Lower leg skin (tissue), 3 donors: ENCODE data around the gene FAM13A.

ENCODE experiments used
- CTCF ChIP-seq, 3 donors: fragments of 450-650 bp; IDR thresholded peaks; one replicate each; pipeline ENCODE4 v1.5.1; 2016; ENCODE audit warnings: antibody characterized with exemption in 3 of 3, mild to moderate bottlenecking in 3 of 3, moderate library complexity in 2 of 3
- POLR2A ChIP-seq, 2 donors: fragments of 450-650 bp; IDR thresholded peaks; one replicate each; pipeline ENCODE4 v1.6.1; 2016 to 2017; ENCODE audit warnings: antibody characterized with exemption in 2 of 2, mild to moderate bottlenecking in 1 of 2, moderate library complexity in 1 of 2

GRCh38 chr4:88827442-88827841 is 229.5 kb downstream of the FAM13A start:
- TF ChIP-seq CTCF (IDR thresholded peaks at IDR 0.05) (no peak), POLR2A (IDR thresholded peaks at IDR 0.05) (no peak)
